Measurements from ENCODE around the gene TTLL1.

DNA sequence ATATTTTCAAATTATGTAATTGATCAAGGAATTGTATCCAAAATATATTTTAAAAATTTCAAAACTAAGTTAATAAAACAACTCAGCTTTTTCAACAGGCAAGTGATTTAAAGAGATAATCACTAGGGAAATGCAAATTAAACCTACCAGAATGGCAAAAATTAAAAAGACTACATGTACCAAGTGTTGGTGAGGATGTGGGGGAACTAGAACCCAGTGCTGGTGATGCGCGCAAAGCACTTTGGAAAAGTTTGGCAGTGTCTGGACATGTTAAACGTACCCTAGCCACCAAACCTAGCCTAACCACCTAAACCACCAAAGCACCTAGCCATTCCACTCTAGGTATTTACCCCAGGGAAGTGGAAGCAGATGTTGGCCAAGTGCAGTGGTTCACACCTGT lies 97.1 kb downstream of the TTLL1 start:
- TF ChIP-seq, protein P1, sequence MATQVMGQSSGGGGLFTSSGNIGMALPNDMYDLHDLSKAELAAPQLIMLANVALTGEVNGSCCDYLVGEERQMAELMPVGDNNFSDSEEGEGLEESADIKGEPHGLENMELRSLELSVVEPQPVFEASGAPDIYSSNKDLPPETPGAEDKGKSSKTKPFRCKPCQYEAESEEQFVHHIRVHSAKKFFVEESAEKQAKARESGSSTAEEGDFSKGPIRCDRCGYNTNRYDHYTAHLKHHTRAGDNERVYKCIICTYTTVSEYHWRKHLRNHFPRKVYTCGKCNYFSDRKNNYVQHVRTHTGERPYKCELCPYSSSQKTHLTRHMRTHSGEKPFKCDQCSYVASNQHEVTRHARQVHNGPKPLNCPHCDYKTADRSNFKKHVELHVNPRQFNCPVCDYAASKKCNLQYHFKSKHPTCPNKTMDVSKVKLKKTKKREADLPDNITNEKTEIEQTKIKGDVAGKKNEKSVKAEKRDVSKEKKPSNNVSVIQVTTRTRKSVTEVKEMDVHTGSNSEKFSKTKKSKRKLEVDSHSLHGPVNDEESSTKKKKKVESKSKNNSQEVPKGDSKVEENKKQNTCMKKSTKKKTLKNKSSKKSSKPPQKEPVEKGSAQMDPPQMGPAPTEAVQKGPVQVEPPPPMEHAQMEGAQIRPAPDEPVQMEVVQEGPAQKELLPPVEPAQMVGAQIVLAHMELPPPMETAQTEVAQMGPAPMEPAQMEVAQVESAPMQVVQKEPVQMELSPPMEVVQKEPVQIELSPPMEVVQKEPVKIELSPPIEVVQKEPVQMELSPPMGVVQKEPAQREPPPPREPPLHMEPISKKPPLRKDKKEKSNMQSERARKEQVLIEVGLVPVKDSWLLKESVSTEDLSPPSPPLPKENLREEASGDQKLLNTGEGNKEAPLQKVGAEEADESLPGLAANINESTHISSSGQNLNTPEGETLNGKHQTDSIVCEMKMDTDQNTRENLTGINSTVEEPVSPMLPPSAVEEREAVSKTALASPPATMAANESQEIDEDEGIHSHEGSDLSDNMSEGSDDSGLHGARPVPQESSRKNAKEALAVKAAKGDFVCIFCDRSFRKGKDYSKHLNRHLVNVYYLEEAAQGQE (IDR thresholded peaks at IDR 0.05; ENCODE audit: unreplicated experiment) = no peak
- TF ChIP-seq, protein P2, sequence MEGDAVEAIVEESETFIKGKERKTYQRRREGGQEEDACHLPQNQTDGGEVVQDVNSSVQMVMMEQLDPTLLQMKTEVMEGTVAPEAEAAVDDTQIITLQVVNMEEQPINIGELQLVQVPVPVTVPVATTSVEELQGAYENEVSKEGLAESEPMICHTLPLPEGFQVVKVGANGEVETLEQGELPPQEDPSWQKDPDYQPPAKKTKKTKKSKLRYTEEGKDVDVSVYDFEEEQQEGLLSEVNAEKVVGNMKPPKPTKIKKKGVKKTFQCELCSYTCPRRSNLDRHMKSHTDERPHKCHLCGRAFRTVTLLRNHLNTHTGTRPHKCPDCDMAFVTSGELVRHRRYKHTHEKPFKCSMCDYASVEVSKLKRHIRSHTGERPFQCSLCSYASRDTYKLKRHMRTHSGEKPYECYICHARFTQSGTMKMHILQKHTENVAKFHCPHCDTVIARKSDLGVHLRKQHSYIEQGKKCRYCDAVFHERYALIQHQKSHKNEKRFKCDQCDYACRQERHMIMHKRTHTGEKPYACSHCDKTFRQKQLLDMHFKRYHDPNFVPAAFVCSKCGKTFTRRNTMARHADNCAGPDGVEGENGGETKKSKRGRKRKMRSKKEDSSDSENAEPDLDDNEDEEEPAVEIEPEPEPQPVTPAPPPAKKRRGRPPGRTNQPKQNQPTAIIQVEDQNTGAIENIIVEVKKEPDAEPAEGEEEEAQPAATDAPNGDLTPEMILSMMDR (conservative IDR thresholded peaks at IDR 0.05; ENCODE audit: low read depth in 2 of 2) = no peak
- TF ChIP-seq POLR2AphosphoS5 (IDR thresholded peaks at IDR 0.05; ENCODE audit: low read depth) (no peak), EZH2 (IDR thresholded peaks at IDR 0.05; ENCODE audit: low read depth, unreplicated experiment) (no peak), STAT1 (IDR thresholded peaks at IDR 0.05; ENCODE audit: unreplicated experiment) (no peak), EZH2phosphoT487 (IDR thresholded peaks at IDR 0.05; ENCODE audit: unreplicated experiment) (no peak), CREB1 (CRISPR knock-in tag; IDR thresholded peaks at IDR 0.05; ENCODE audit: low read depth) (no peak)
- TF ChIP-seq, protein P3, sequence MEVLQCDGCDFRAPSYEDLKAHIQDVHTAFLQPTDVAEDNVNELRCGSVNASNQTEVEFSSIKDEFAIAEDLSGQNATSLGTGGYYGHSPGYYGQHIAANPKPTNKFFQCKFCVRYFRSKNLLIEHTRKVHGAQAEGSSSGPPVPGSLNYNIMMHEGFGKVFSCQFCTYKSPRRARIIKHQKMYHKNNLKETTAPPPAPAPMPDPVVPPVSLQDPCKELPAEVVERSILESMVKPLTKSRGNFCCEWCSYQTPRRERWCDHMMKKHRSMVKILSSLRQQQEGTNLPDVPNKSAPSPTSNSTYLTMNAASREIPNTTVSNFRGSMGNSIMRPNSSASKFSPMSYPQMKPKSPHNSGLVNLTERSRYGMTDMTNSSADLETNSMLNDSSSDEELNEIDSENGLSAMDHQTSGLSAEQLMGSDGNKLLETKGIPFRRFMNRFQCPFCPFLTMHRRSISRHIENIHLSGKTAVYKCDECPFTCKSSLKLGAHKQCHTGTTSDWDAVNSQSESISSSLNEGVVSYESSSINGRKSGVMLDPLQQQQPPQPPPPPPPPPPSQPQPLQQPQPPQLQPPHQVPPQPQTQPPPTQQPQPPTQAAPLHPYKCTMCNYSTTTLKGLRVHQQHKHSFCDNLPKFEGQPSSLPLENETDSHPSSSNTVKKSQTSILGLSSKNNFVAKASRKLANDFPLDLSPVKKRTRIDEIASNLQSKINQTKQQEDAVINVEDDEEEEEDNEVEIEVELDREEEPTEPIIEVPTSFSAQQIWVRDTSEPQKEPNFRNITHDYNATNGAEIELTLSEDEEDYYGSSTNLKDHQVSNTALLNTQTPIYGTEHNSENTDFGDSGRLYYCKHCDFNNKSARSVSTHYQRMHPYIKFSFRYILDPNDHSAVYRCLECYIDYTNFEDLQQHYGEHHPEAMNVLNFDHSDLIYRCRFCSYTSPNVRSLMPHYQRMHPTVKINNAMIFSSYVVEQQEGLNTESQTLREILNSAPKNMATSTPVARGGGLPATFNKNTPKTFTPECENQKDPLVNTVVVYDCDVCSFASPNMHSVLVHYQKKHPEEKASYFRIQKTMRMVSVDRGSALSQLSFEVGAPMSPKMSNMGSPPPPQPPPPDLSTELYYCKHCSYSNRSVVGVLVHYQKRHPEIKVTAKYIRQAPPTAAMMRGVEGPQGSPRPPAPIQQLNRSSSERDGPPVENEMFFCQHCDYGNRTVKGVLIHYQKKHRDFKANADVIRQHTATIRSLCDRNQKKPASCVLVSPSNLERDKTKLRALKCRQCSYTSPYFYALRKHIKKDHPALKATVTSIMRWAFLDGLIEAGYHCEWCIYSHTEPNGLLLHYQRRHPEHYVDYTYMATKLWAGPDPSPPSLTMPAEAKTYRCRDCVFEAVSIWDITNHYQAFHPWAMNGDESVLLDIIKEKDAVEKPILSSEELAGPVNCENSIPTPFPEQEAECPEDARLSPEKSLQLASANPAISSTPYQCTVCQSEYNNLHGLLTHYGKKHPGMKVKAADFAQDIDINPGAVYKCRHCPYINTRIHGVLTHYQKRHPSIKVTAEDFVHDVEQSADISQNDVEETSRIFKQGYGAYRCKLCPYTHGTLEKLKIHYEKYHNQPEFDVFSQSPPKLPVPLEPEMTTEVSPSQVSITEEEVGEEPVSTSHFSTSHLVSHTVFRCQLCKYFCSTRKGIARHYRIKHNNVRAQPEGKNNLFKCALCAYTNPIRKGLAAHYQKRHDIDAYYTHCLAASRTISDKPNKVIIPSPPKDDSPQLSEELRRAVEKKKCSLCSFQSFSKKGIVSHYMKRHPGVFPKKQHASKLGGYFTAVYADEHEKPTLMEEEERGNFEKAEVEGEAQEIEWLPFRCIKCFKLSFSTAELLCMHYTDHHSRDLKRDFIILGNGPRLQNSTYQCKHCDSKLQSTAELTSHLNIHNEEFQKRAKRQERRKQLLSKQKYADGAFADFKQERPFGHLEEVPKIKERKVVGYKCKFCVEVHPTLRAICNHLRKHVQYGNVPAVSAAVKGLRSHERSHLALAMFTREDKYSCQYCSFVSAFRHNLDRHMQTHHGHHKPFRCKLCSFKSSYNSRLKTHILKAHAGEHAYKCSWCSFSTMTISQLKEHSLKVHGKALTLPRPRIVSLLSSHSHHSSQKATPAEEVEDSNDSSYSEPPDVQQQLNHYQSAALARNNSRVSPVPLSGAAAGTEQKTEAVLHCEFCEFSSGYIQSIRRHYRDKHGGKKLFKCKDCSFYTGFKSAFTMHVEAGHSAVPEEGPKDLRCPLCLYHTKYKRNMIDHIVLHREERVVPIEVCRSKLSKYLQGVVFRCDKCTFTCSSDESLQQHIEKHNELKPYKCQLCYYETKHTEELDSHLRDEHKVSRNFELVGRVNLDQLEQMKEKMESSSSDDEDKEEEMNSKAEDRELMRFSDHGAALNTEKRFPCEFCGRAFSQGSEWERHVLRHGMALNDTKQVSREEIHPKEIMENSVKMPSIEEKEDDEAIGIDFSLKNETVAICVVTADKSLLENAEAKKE (CRISPR knock-in tag; IDR thresholded peaks at IDR 0.05) = no peak

All from GM23338 (cell line).